Endothelial cell of umbilical vein (primary cell): ENCODE data around the gene C9orf72. TPM values are rescaled to one million over a fixed set of nuclear protein-coding genes. Genes with fewer than 3 reads are reported as not detected.

Experiments used
- BruUV-seq: library from RNA; stranded (reverse); fragments of 400-500 nt; replicated peaks from 2 replicates; lab custom pipeline; 2021; lab: Mats Ljungman, UMichigan
- CTCF ChIA-PET: fragments of 300-600, 350-600 bp; sonication (Branson Sonifier 250); formaldehyde crosslinking; loops from one replicate; lab custom pipeline; 2021; ENCODE audit warnings: antibody characterized with exemption, inconsistent platforms; lab: Charles Lee
- POLR2A ChIA-PET: fragments of 300-600, 350-600 bp; sonication (Branson Sonifier 250); formaldehyde crosslinking; loops from one replicate; lab custom pipeline; 2021; ENCODE audit warnings: antibody characterized with exemption, inconsistent platforms; lab: Charles Lee
- DNase-seq: peaks from one replicate; pipeline ENCODE4 v3.0.0-alpha.2; 2011; ENCODE audit warnings: low read depth, low spot score
- FAIRE-seq: peaks from 2 replicates; lab custom pipeline; 2011; peaks lifted over from hg19 to GRCh38; lab: Jason Lieb, UNC
- H2AFZ ChIP-seq: 2 replicates; pipeline ENCODE4 v1.6.0; 2012; ENCODE audit warnings: low read depth, low read length, control low read depth, inconsistent platforms
- H3K27ac ChIP-seq: 2 replicates; pipeline ENCODE4 v1.5.1; 2011; ENCODE audit warnings: low read depth, mild to moderate bottlenecking, control low read depth, low read length, moderate library complexity; ENCODE audit not compliant: insufficient read depth
- H3K27me3 ChIP-seq, 2 experiments: 2 replicates each; pipeline versions ENCODE4 v1.6.0 to v1.6.1; 2011; ENCODE audit warnings: low read length in 2 of 2, mixed read lengths in 1 of 2; ENCODE audit not compliant: control insufficient read depth in 2 of 2, insufficient read depth in 2 of 2
- H3K36me3 ChIP-seq, 2 experiments: 2 replicates in 1 of 2; 3 replicates in 1 of 2; pipeline ENCODE4 v1.5.1; 2011; ENCODE audit warnings: low read length in 2 of 2, mild to moderate bottlenecking in 1 of 2, moderate library complexity in 1 of 2; ENCODE audit not compliant: control insufficient read depth in 2 of 2, insufficient read depth in 2 of 2; ENCODE audit errors: extremely low read depth in 1 of 2
- H3K4me1 ChIP-seq: 3 replicates; pipeline ENCODE4 v1.5.1; 2011; ENCODE audit warnings: mild to moderate bottlenecking, low read length; ENCODE audit not compliant: control insufficient read depth, insufficient read depth; ENCODE audit errors: extremely low read depth
- H3K4me2 ChIP-seq: 2 replicates; pipeline ENCODE4 v1.6.1; 2011; ENCODE audit warnings: low read length, control low read depth, mixed read lengths; ENCODE audit not compliant: insufficient read depth
- H3K4me3 ChIP-seq, 3 experiments: fragments of 200-600 bp in 1 of 3; sonication (generic), shearing (Covaris generic) in 1 of 3; replicated peaks in 1 of 3; 2 replicates each; pipeline ENCODE4 v1.5.1; 2011 to 2016; ENCODE audit warnings: control low read depth in 3 of 3, low read length in 3 of 3, mild to moderate bottlenecking in 2 of 3, inconsistent platforms in 1 of 3, low read depth in 1 of 3, moderate library complexity in 1 of 3; ENCODE audit not compliant: insufficient read depth in 1 of 3
- H3K79me2 ChIP-seq: 2 replicates; pipeline ENCODE4 v1.6.0; 2012; ENCODE audit warnings: low read length, inconsistent platforms; ENCODE audit not compliant: control insufficient read depth, insufficient read depth
- H3K9ac ChIP-seq: replicated peaks from 2 replicates; pipeline ENCODE3; 2011; ENCODE audit warnings: low read length, control low read depth; ENCODE audit not compliant: insufficient read depth; ENCODE audit errors: extremely low read depth
- H3K9me1 ChIP-seq: replicated peaks from 3 replicates; pipeline ENCODE4 v1.6.0; 2011; ENCODE audit warnings: mild to moderate bottlenecking, low read length; ENCODE audit not compliant: control insufficient read depth, insufficient read depth; ENCODE audit errors: extremely low read depth
- H3K9me3 ChIP-seq: replicated peaks from 2 replicates; pipeline ENCODE4 v1.5.1; 2012; ENCODE audit warnings: low read length, inconsistent platforms; ENCODE audit not compliant: control insufficient read depth, insufficient read depth
- H4K20me1 ChIP-seq: replicated peaks from 2 replicates; pipeline ENCODE3; 2011; ENCODE audit warnings: mild to moderate bottlenecking, low read length; ENCODE audit not compliant: control insufficient read depth, insufficient read depth; ENCODE audit errors: extremely low read depth
- EZH2 ChIP-seq: IDR thresholded peaks from 2 replicates; pipeline ENCODE4 v1.6.1; 2012; ENCODE audit warnings: borderline replicate concordance, low read depth, mild to moderate bottlenecking, moderate library complexity, low read length, inconsistent platforms; ENCODE audit not compliant: severe bottlenecking
- FOS ChIP-seq: IDR thresholded peaks from 2 replicates; pipeline ENCODE4 v1.6.1; 2011; ENCODE audit warnings: mild to moderate bottlenecking, low read length, moderate library complexity, borderline replicate concordance; ENCODE audit not compliant: insufficient read depth
- GATA2 ChIP-seq: IDR thresholded peaks from 2 replicates; pipeline ENCODE4 v1.7.0; 2011; ENCODE audit warnings: low read depth, mild to moderate bottlenecking, moderate library complexity, mixed read lengths, low read length; ENCODE audit not compliant: insufficient read length, insufficient read depth
- JUN ChIP-seq: IDR thresholded peaks from 2 replicates; pipeline ENCODE4 v1.6.1; 2011; ENCODE audit warnings: borderline replicate concordance, low read depth; ENCODE audit not compliant: insufficient read length, insufficient read depth
- MAX ChIP-seq: IDR thresholded peaks from 2 replicates; pipeline ENCODE4 v1.6.1; 2011; ENCODE audit not compliant: insufficient read depth, insufficient read length
- MYC ChIP-seq: IDR thresholded peaks from one replicate; pipeline ENCODE4 v1.6.1; 2011; ENCODE audit warnings: mild to moderate bottlenecking, low read depth, low read length
- POLR2A ChIP-seq: IDR thresholded peaks from 2 replicates; pipeline ENCODE4 v1.6.1; 2012; ENCODE audit warnings: low read depth, mild to moderate bottlenecking, control low read depth, low read length
- POLR2AphosphoS5 ChIP-seq: IDR thresholded peaks from 2 replicates; pipeline ENCODE4 v1.6.1; 2012; ENCODE audit warnings: low read depth, mild to moderate bottlenecking, control low read depth, low read length, moderate library complexity; ENCODE audit not compliant: insufficient read depth
- dilution Hi-C: fragments of 300-500 bp; cut with MboI; formaldehyde crosslinking; loops from one replicate; pipeline ENCODE4 v1.15.0; 2019; ENCODE audit warnings: low sequenced_read_pairs; ENCODE audit not compliant: extremely low pct_ligation_motif_present
- intact Hi-C: fragments of 100-400 bp; cut with micrococcal nuclease; formaldehyde crosslinking; loops from one replicate; pipeline ENCODE4 v1.10.0; 2022
- polyA plus RNA-seq, 4 experiments: library from polyadenylated mRNA; depleted of rRNA in 3 of 4; stranded (reverse) in 3 of 4; unstranded in 1 of 4; fragments of >200 nt; gene quantifications; 2 replicates each; pipeline versions ENCODE4 v1.2.1 to v1.2.3, GENCODE V29; 2011 to 2012; ENCODE audit warnings: missing spikeins in 1 of 4
- total RNA-seq: library from RNA; stranded (reverse); gene quantifications from 2 replicates; pipeline ENCODE4 v1.2.3, GENCODE V29; 2021
- TF ChIP-seq, protein P1 (sequence below), 2 donors: IDR thresholded peaks; 1 replicate in 1 of 2; 2 replicates in 1 of 2; pipeline ENCODE4 v1.5.1; 2011; ENCODE audit warnings: low read length in 2 of 2, mild to moderate bottlenecking in 2 of 2, moderate library complexity in 2 of 2, control low read depth in 1 of 2, inconsistent platforms in 1 of 2, low read depth in 1 of 2; ENCODE audit not compliant: insufficient read depth in 1 of 2; ENCODE audit errors: extremely low read depth in 1 of 2

C9orf72 gene
- total and polyA plus RNA-seq, 2 donors (not counting 3 experiments of a cell fraction or from before 2014, with no cell fraction given): 2.7 to 7.3 TPM

DNA sequence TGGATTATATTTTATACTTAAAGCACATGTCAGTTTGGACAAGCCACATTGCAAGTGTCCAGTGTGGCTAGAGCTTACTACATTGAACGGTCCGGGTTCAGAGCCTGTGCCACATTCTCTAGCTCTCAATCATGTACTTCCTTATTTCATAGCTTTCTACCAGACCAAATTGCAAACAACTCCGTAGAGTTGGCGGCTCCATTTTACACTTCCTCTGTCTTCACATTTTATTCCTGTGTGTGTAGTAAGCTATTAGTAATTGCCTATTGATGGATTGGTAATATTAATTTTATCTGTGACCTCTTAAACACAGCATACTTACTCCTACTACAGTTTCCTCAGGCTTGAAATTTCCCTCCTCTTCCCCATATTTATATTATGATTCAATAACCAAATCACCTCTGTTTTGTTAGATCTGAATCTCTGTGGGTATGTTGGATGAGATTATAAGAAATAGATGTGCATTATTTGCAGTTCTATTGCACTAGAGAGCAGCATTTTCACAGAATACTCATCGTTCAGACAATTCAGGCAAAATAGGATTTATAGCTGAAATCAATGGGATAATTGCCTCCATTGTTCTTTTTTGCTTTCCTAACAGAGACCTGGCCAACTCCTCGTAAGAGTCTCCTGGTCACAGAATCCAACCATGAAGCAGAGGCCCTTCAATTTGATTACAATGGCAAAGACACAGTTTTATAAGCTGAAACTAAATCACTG, 29.0 kb upstream of the C9orf72 start:
- ChIA-PET CTCF (no interaction called here), POLR2A (no interaction called here)
- no peak for DNase-seq
- Histone ChIP-seq H3K9me3 (no peaks in the 10 kb centered on the region), H4K20me1 (no peaks in the 10 kb centered on the region), H3K4me3 (no peak overlapping the region), H3K36me3 (no peaks in the 10 kb centered on the region), H3K27ac (no peak overlapping the region), H3K4me1 (no peaks in the 10 kb centered on the region), H3K4me2 (no peak overlapping the region), H3K9me1 (no peaks in the 10 kb centered on the region), H3K27me3 (no peaks in the 10 kb centered on the region), H3K79me2 (no peaks in the 10 kb centered on the region), H2AFZ (no peak overlapping the region), H3K9ac (no peak overlapping the region)
- no peak for FAIRE-seq
- intact Hi-C loops: no loop called here
- dilution Hi-C loops: no loop called here
- BruUV-seq: no TSS peak
- TF ChIP-seq POLR2AphosphoS5: no peak
- TF ChIP-seq MYC: no peak
- no peak for TF ChIP-seq JUN
- TF ChIP-seq, protein P1, sequence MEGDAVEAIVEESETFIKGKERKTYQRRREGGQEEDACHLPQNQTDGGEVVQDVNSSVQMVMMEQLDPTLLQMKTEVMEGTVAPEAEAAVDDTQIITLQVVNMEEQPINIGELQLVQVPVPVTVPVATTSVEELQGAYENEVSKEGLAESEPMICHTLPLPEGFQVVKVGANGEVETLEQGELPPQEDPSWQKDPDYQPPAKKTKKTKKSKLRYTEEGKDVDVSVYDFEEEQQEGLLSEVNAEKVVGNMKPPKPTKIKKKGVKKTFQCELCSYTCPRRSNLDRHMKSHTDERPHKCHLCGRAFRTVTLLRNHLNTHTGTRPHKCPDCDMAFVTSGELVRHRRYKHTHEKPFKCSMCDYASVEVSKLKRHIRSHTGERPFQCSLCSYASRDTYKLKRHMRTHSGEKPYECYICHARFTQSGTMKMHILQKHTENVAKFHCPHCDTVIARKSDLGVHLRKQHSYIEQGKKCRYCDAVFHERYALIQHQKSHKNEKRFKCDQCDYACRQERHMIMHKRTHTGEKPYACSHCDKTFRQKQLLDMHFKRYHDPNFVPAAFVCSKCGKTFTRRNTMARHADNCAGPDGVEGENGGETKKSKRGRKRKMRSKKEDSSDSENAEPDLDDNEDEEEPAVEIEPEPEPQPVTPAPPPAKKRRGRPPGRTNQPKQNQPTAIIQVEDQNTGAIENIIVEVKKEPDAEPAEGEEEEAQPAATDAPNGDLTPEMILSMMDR (IDR thresholded peaks at IDR 0.05; ENCODE audit: extremely low read depth in 1 of 2, insufficient read depth in 1 of 2, low read depth in 1 of 2, low read length in 2 of 2): no peak
- TF ChIP-seq POLR2A: no peak
- no peak for TF ChIP-seq GATA2
- TF ChIP-seq FOS: no peak
- no peak for TF ChIP-seq EZH2
- TF ChIP-seq MAX: no peak
